K562 (cell line): Measurements from ENCODE around the gene GIGYF1.

Source experiments
- ATF1 ChIP-seq, 2 experiments: fragments of 450-650 bp in 1 of 2; IDR thresholded peaks; 2 replicates each; pipeline ENCODE4 v1.6.1; 2016; ENCODE audit warnings: missing compliant biosample characterization in 1 of 2, missing genetic modification characterization in 1 of 2
- EP300 ChIP-seq: IDR thresholded peaks from 2 replicates; pipeline ENCODE4 v1.6.1; 2012; ENCODE audit warnings: low read length, improper control_type of control experiment
- EP400 ChIP-seq: fragments of 450-650 bp; IDR thresholded peaks from 2 replicates; pipeline ENCODE4 v1.6.1; 2017; ENCODE audit warnings: antibody characterized with exemption, mild to moderate bottlenecking, moderate library complexity
- PCBP1 ChIP-seq: fragments of 200-400 bp; formaldehyde crosslinking; IDR thresholded peaks from 2 replicates; pipeline ENCODE4 v1.6.1; 2018; ENCODE audit warnings: mild to moderate bottlenecking, low read depth, low read length; ENCODE audit not compliant: poor library complexity, severe bottlenecking
- POLR2A ChIP-seq: fragments of 450-650 bp; conservative IDR thresholded peaks from 2 replicates; pipeline ENCODE4 v1.6.1; 2016
- RB1 ChIP-seq: fragments of 450-650 bp; IDR thresholded peaks from 2 replicates; pipeline ENCODE4 v1.6.1; 2017; ENCODE audit warnings: low read depth, mild to moderate bottlenecking
- SIX5 ChIP-seq, 2 experiments: IDR thresholded peaks; 2 replicates each; pipeline ENCODE4 v1.6.1; 2011; ENCODE audit warnings: low read length in 2 of 2, borderline replicate concordance in 1 of 2, low read depth in 1 of 2, mild to moderate bottlenecking in 1 of 2, moderate library complexity in 1 of 2; ENCODE audit not compliant: insufficient read depth in 1 of 2
- STAG1 ChIP-seq: sonication (generic); formaldehyde crosslinking; IDR thresholded peaks from 2 replicates; pipeline ENCODE4 v1.5.0; 2020; ENCODE audit warnings: missing genetic modification reagents, borderline replicate concordance
- TEAD4 ChIP-seq, 2 experiments: sonication (generic) in 1 of 2; formaldehyde crosslinking in 1 of 2; IDR thresholded peaks; 2 replicates each; pipeline versions ENCODE4 v1.6.1 to v1.8.0; 2012 to 2022; ENCODE audit warnings: borderline replicate concordance in 1 of 2, inconsistent platforms in 1 of 2, low read length in 1 of 2, mild to moderate bottlenecking in 1 of 2, missing genetic modification reagents in 1 of 2
- ZFP1 ChIP-seq: fragments of 450-650 bp; formaldehyde crosslinking; IDR thresholded peaks from 2 replicates; pipeline ENCODE4 v1.4.0; 2020; ENCODE audit warnings: mild to moderate bottlenecking, mixed read lengths
- ZNF274 ChIP-seq: IDR thresholded peaks from 2 replicates; pipeline ENCODE4 v1.6.1; 2011; ENCODE audit warnings: low read depth, mild to moderate bottlenecking, low read length, moderate library complexity, borderline replicate concordance
- TF ChIP-seq, protein P1 (sequence below), 3 experiments: IDR thresholded peaks in 2 of 3; conservative IDR thresholded peaks in 1 of 3; 2 replicates each; pipeline ENCODE4 v1.5.1; 2011 to 2012; ENCODE audit warnings: low read length in 3 of 3, mild to moderate bottlenecking in 3 of 3, control low read depth in 2 of 3, improper control_type of control experiment in 1 of 3, inconsistent platforms in 1 of 3, low read depth in 1 of 3, mixed read lengths in 1 of 3, moderate library complexity in 1 of 3; ENCODE audit not compliant: insufficient read depth in 2 of 3

DNA sequence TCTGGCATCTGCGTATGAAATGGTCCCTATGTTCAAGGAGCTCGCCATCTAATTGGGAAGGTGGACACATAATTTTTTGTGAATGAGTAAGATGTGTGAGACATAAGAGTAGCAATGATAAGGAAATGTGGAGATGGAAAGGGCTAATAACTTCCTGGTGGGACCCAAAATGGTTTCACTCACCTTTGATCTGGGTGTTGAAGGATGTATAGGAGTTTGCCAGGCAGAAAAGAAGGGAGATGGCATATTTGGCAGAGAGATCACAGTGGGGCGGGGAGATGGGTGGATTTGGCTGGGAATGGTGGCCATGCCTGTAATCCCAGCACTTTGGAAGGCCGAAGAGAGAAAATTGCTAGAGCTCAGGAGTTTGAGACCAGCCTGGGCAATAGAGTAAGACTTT, 16.4 kb upstream of the GIGYF1 start:
- TF ChIP-seq, protein P1, sequence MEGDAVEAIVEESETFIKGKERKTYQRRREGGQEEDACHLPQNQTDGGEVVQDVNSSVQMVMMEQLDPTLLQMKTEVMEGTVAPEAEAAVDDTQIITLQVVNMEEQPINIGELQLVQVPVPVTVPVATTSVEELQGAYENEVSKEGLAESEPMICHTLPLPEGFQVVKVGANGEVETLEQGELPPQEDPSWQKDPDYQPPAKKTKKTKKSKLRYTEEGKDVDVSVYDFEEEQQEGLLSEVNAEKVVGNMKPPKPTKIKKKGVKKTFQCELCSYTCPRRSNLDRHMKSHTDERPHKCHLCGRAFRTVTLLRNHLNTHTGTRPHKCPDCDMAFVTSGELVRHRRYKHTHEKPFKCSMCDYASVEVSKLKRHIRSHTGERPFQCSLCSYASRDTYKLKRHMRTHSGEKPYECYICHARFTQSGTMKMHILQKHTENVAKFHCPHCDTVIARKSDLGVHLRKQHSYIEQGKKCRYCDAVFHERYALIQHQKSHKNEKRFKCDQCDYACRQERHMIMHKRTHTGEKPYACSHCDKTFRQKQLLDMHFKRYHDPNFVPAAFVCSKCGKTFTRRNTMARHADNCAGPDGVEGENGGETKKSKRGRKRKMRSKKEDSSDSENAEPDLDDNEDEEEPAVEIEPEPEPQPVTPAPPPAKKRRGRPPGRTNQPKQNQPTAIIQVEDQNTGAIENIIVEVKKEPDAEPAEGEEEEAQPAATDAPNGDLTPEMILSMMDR (IDR thresholded peaks at IDR 0.05 in 2 of 3, conservative IDR thresholded peaks at IDR 0.05 in 1 of 3; ENCODE audit: insufficient read depth in 2 of 3, low read depth in 1 of 3, low read length in 3 of 3) = no peak
- TF ChIP-seq PCBP1 = no peak
- no peak for TF ChIP-seq POLR2A
- no peak for TF ChIP-seq ZFP1
- TF ChIP-seq ATF1 (CRISPR knock-in tag; IDR thresholded peaks at IDR 0.05) = no peak
- TF ChIP-seq ATF1 (tag; IDR thresholded peaks at IDR 0.05) = no peak
- TF ChIP-seq SIX5 (IDR thresholded peaks at IDR 0.05; ENCODE audit: borderline replicate concordance in 1 of 2, insufficient read depth in 1 of 2, low read depth in 1 of 2, low read length in 2 of 2) = no peak
- no peak for TF ChIP-seq ZNF274
- no peak for TF ChIP-seq STAG1 (CRISPR knock-in tag)
- no peak for TF ChIP-seq RB1
- TF ChIP-seq TEAD4 (IDR thresholded peaks at IDR 0.05; ENCODE audit: low read length) = no peak
- TF ChIP-seq TEAD4 (CRISPR knock-in tag; IDR thresholded peaks at IDR 0.05; ENCODE audit: borderline replicate concordance) = no peak
- no peak for TF ChIP-seq EP400
- TF ChIP-seq EP300 = no peak
